Astrocyte of the cerebellum (primary cell): ENCODE data around the gene RCBTB1.

Source experiments
- DNase-seq: peaks from one replicate; pipeline ENCODE4 v3.0.0-alpha.2; 2011; ENCODE audit warnings: low read depth
- H3K4me3 ChIP-seq: 2 replicates; pipeline ENCODE4 v1.5.1; 2011; ENCODE audit warnings: mild to moderate bottlenecking, low read depth, low read length, moderate library complexity
- CTCF ChIP-seq: IDR thresholded peaks from 2 replicates; pipeline ENCODE4 v1.5.1; 2012; ENCODE audit warnings: low read length, low read depth, moderate library complexity, mild to moderate bottlenecking; ENCODE audit errors: missing control alignments
- in situ Hi-C: cut with HindIII; loops from 2 replicates; pipeline ENCODE4 v1.10.0; 2017; ENCODE audit warnings: low sequenced_read_pairs

RCBTB1 gene

DNA sequence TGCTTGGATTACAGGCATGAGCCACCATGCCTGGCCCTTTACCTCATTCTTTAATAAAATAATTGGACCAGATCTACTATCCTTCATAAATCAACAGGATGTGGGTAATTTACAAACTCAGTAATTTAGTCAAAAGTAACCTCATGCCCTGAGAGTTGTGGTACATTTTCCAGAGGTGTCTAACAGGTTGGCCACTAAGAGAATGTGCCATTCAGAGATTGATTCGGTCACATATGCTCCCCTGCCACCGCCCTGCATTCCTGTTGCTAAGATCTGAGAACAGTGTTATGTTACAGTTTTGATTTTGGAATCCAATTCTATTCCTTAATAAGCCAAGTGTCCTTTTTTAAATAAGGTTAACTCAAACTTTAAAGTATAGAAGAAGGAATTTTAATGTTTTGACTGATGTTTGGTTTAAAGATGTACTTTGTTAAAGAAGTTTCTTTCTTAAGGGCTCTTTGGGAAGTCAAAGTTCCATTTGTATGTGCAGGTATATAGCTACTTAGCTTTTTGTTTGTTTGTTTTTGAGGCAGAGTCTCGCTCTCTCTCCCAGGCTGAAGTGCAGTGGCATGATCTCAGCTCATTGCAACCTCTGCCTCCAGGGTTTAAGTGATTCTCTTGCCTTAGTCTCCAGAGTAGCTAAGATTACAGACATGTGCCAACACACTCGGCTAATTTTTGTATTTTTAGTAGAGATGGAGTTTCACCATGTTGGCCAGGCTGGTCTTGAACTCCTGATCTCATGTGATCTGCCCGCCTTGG, 60.4 kb downstream of the RCBTB1 start:
- H3K4me3 ChIP-seq, result no peak overlapping the region
- in situ Hi-C loops, result no loop called here
- no peak for DNase-seq
- TF ChIP-seq CTCF, result no peak

DNA sequence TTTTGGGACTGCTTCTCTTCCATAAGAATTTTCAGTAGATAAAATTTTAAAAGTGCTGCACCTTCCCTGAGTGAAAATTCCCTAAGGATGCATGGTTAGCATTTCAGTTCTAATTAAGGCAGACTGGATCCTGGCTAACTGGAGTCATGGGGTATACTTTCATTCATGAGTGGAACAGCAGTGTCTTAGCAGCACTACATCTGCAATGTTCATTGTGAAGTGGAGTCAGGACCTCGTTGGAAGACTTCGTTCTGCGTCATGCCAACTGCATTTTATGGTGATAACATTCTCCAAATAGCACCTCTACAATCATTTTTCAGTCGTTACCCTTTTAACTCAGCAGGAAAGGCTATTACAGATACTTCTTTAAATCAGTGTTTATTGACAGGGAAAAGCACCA, 64.1 kb downstream of the RCBTB1 start:
- no peak for TF ChIP-seq CTCF
- no peak for DNase-seq
- in situ Hi-C loops, result no loop called here
- no peak overlapping the region for H3K4me3 ChIP-seq

GRCh38 chr13:49517461-49517860, 67.9 kb downstream of the RCBTB1 start:
- in situ Hi-C loops, result no loop called here
- peak; percentile 52 for TF ChIP-seq CTCF
- H3K4me3 ChIP-seq, result no peak overlapping the region
- DNase-seq, result no peak

GRCh38 chr13:49516467-49516866, 68.9 kb downstream of the RCBTB1 start:
- H3K4me3 ChIP-seq, result no peak overlapping the region
- in situ Hi-C loops, result no loop called here
- no peak for DNase-seq
- no peak for TF ChIP-seq CTCF

DNA sequence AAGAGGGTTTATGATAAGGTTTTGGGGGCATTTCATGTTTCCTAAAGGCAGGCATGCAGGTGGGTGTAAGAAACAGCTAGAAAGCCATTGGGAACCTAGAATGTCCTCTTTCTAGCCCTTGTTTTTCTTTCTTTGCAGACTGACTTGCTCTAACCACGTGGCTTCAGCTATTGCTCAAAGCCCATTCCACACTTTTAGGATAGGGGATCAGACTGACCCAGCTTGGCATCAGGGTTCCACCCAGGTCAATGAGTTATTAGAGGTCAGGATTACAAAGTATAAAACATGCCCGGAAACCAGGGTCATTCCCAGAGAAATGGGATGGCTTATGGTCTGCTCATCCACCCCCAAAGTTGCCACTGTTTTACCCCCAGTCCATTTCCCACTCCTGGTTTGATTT, 72.8 kb downstream of the RCBTB1 start:
- DNase-seq, result no peak
- no peak for TF ChIP-seq CTCF
- no peak overlapping the region for H3K4me3 ChIP-seq
- in situ Hi-C loops, result no loop called here

- in situ Hi-C loops, result no loop called here
- no peak overlapping the region for H3K4me3 ChIP-seq
- no peak for DNase-seq
- TF ChIP-seq CTCF, result no peak
These were observed 81.4 kb downstream of the RCBTB1 start for GRCh38 chr13:49503951-49504350.
